Activated effector memory CD4-positive, alpha-beta T cell treated with Interleukin-2 at 50 U/mL for 16 hours (primary cell): ENCODE measurements around the gene IL10RA.
A peak's percentile ranks its signal among the peaks of the same experiment; 100 is the strongest.
"Not testable (repeated sequence)": the region's sequence is repeated elsewhere in the genome, so short reads cannot be mapped to it uniquely, and the experiment has no call there.

Experiments used
- DNase-seq: peaks from one replicate; pipeline ENCODE4 v3.0.0-alpha.2; 2020

The IL10RA gene

GRCh38 chr11:117985953-117986887 lies at the start of gene IL10RA:
Gene IL10RA, plus strand, starts transcription at chr11:117986394. Its CDS starts 74 bp downstream, at chr11:117986468.
- DNase-seq: peak; percentile 78

GRCh38 chr11:117936973-117937372 lies 49.2 kb upstream of the IL10RA start:
- DNase-seq: no peak

- DNase-seq: no peak
Measured at GRCh38 chr11:117940736-117941135, 45.5 kb upstream of the IL10RA start.

- DNase-seq: no peak
Measured at GRCh38 chr11:117941163-117941707, 45.0 kb upstream of the IL10RA start.

GRCh38 chr11:117941976-117942654 lies 44.1 kb upstream of the IL10RA start:
- no peak for DNase-seq

GRCh38 chr11:117944554-117944953 lies 41.6 kb upstream of the IL10RA start:
- DNase-seq: no peak

GRCh38 chr11:117945047-117945810 lies 41.0 kb upstream of the IL10RA start:
- no peak for DNase-seq

- DNase-seq: no peak
Measured at GRCh38 chr11:117946156-117946841, 39.9 kb upstream of the IL10RA start.

- DNase-seq: peak; percentile 70
Measured at GRCh38 chr11:117946842-117947526, 39.2 kb upstream of the IL10RA start.

GRCh38 chr11:117947751-117948150 lies 38.4 kb upstream of the IL10RA start:
- not testable (repeated sequence) for DNase-seq

- not testable (repeated sequence) for DNase-seq
Measured at GRCh38 chr11:117948466-117948865, 37.7 kb upstream of the IL10RA start.

GRCh38 chr11:117949062-117949461 lies 37.1 kb upstream of the IL10RA start:
- no peak for DNase-seq

- DNase-seq: peak; percentile 55
Measured at GRCh38 chr11:117950301-117950700, 35.9 kb upstream of the IL10RA start.

- peak; percentile 46 for DNase-seq
Measured at GRCh38 chr11:117950993-117951961, 34.9 kb upstream of the IL10RA start.

GRCh38 chr11:117953024-117953671 lies 33.0 kb upstream of the IL10RA start:
- no peak for DNase-seq

GRCh38 chr11:117958949-117959348 lies 27.2 kb upstream of the IL10RA start:
- no peak for DNase-seq

GRCh38 chr11:117959438-117960149 lies 26.6 kb upstream of the IL10RA start:
- DNase-seq: no peak

- DNase-seq: no peak
Measured at GRCh38 chr11:117960406-117960805, 25.8 kb upstream of the IL10RA start.

GRCh38 chr11:117961896-117962295 lies 24.3 kb upstream of the IL10RA start:
- DNase-seq: no peak
